C4-2B (cell line): ENCODE measurements around the gene ACP2.

Experiments used
- H3K27ac ChIP-seq: fragments of 450-650 bp; 2 replicates; pipeline ENCODE4 v1.5.1; 2017
- ZFX ChIP-seq: fragments of 450-650 bp; IDR thresholded peaks from 2 replicates; pipeline ENCODE4 v1.6.1; 2017
- TF ChIP-seq, protein P1 (sequence below): fragments of 450-650 bp; conservative IDR thresholded peaks from 2 replicates; pipeline ENCODE4 v1.5.1; 2017; ENCODE audit warnings: mild to moderate bottlenecking

Gene ACP2

DNA sequence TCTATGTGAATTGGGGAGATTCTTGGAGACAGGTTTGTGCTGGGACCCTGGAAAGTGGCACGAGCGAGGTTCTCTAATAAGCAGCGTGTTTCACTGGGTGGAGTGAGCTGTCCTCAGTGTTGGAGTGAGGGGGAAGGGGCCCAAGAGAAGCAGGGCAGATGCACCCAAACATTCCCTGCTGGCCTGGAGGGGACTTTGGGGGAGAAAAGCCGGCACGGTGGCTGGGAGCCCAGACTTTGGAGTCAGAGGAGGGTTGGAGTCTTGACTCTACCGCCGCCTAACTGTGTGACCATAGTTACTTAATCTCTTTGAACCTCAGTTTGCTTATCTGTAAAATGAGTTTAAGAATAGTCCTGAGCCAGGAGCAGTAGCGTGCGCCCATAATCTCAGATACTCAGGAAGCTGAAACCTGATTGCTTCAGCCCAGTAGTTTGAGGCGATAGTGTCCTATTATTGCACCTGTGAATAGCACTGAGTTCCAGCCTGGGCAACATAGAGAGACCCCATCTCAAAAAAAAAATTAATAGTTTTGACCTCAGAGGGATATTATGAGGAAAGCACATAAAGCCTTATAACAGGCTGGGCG lies 9.8 kb upstream of the ACP2 start:
- no peak overlapping the region for H3K27ac ChIP-seq
- no peak for TF ChIP-seq ZFX
- TF ChIP-seq, protein P1, sequence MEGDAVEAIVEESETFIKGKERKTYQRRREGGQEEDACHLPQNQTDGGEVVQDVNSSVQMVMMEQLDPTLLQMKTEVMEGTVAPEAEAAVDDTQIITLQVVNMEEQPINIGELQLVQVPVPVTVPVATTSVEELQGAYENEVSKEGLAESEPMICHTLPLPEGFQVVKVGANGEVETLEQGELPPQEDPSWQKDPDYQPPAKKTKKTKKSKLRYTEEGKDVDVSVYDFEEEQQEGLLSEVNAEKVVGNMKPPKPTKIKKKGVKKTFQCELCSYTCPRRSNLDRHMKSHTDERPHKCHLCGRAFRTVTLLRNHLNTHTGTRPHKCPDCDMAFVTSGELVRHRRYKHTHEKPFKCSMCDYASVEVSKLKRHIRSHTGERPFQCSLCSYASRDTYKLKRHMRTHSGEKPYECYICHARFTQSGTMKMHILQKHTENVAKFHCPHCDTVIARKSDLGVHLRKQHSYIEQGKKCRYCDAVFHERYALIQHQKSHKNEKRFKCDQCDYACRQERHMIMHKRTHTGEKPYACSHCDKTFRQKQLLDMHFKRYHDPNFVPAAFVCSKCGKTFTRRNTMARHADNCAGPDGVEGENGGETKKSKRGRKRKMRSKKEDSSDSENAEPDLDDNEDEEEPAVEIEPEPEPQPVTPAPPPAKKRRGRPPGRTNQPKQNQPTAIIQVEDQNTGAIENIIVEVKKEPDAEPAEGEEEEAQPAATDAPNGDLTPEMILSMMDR, result no peak

DNA sequence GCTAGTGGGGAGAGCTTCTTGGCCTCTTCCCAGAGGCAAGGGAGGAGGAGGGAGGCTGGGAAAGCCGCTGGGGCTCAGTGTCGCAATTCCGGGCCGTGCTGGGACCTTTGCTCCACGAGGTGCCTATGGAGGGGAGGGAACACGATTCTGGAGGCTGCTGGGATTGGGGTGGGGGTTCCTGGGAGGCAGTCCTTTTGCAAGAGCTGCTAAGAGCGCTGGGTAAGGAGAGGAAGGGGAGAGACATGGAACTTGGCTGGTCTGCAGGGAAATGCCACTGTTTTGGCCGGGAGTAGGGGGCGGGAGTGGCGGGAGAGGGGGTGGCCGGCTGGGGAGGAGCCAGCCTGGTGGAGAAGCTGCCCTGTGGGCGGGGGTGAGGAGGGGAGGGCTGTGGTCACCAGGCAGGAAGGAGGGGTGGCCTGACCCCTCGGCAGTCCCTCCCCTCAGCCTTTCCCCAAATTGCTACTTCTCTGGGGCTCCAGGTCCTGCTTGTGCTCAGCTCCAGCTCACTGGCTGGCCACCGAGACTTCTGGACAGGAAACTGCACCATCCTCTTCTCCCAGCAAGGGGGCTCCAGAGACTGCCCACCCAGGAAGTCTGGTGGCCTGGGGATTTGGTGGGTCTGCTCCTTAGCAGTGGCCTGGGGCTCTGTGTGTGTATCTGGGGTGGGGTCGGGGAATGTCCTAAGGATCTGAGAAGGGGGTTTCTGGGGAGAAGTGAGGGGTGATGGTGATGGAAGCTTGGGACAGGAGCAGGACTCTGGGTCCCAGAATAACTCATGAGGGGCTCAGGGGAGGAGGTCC lies 9.1 kb upstream of the ACP2 start, which contains the start of gene NR1H3:
Gene NR1H3 (plus strand): TSS at position 480 of the 800 bp plus-strand sequence. CDS start 1,221 bp downstream, outside the sequence.
- H3K27ac ChIP-seq, result no peak within 1 kb of the TSS
- TF ChIP-seq, protein P1, result no peak
- no peak for TF ChIP-seq ZFX

DNA sequence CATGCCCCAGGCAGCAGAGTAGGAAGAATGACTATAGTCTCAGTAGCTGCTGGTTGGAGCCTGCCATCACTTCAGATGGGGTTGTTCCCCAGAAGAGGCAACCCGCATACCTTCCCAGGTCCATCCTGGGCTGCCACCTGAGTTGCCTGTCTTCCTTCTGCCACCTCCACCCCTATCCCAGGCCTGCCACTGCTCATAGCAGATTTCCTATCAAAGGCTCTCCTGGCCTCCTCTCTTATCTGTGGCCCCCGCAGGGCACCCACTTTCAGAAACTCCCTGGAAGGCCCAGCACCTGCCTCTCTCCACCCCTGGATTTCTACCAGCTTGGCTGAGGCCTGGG lies 8.5 kb upstream of the ACP2 start:
- no peak for TF ChIP-seq ZFX
- TF ChIP-seq, protein P1, result no peak

DNA sequence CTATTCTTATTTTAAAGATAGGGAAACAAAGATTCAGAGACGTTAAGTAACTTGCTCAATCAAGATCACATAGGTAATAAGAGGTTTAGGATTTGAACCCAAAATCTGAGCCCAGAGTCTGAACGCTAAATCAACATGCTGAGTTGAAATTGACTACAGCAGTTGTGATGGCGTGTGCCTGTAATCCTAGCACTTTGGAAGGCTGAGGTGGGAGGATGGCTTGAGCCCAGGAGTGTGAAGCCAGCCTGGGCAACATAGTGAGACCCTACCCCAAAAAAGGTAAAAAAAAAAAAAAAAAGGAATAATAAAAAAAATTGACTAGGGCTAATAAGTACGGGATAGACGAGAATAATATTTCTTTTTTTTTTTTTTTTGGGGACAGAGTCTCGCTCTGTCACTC lies 7.8 kb upstream of the ACP2 start:
- H3K27ac ChIP-seq, result no peak overlapping the region
- TF ChIP-seq, protein P1, result no peak
- TF ChIP-seq ZFX, result no peak

More for the DNA sequence above, 8.5 kb upstream of the ACP2 start:
- H3K27ac ChIP-seq, result no peak overlapping the region

DNA sequence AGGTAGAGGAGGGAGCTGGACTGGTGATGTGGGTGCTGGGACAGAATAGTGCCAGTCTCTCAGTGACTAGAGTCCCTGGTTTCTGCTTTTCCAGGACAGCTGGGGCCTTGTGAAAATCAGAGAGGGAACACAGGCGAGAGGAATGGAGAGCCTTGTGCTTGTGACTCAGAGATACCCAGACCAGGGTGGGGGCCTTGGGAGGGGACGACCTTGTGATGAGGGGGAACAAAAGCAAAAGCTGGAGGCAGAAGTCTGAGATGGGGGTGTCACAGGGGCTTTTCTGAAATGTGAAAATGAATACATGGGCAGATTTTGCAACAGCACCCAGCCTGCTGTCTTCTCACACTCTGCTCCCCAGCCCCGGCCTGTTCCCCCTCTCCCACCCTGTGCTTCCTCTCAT lies 5.8 kb upstream of the ACP2 start:
- no peak for TF ChIP-seq ZFX
- TF ChIP-seq, protein P1, result no peak
- no peak overlapping the region for H3K27ac ChIP-seq

DNA sequence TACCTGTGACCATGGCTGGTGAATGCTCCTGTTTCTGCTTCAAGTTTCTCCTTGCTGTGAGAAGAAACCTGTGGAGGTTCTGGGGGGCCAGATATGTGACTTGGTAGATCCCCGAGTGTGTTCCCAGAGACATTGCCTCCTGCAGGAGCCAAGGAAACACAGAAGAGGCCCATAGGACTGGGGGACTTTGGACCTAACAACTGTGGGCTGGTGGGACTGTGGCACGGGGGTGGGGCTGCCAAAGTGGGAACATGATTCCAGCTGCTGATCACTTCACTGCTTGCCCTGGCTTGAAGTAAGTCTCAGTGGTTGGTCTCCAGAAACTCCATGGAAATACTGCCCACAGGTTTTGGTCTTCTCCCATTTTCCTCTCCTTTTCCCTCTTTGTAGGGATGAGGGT lies 5.0 kb upstream of the ACP2 start:
- no peak for TF ChIP-seq ZFX
- TF ChIP-seq, protein P1, result no peak
- no peak overlapping the region for H3K27ac ChIP-seq

DNA sequence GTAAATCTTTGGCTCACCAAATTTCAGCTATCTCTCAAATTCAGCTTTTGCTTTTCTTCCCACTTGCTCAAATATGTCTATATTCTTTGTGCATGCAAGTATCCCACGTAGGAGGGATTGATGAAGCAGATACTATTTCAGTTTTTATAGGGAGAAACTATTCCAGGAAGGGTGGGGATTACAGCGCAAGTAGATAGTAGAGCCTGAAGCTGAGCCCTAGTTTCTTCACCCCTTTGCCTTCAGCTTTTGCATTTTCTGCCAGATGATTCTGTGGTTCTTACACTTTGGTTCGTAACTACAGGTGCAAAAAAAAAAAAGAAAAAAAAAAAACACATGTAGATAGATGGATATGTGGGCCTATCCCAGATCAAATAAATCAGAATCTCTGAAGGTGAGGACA lies 3.1 kb upstream of the ACP2 start:
- TF ChIP-seq, protein P1, result no peak
- no peak for TF ChIP-seq ZFX
- no peak overlapping the region for H3K27ac ChIP-seq
